ENCODE measurements around the gene SLX9. TPM values are rescaled to one million over a fixed set of nuclear protein-coding genes. Genes with fewer than 3 reads are reported as not detected.

The SLX9 gene, protein sequence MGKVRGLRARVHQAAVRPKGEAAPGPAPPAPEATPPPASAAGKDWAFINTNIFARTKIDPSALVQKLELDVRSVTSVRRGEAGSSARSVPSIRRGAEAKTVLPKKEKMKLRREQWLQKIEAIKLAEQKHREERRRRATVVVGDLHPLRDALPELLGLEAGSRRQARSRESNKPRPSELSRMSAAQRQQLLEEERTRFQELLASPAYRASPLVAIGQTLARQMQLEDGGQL
- total RNA-seq (10 to 100 TPM in 1 of 2 donors, 1 to 10 TPM in 1; 7.0 to 14.9 TPM), polyA plus RNA-seq (ENCODE audit: insufficient read length in 2 of 2) (10 to 100 TPM; 22.6 to 25.7 TPM)
- long read RNA-seq, donor 1, transcript FAM207A-201 (6 exons, 927 nt): major isoform, 6 of 10 reads
- long read RNA-seq, donor 1, partial matches to known transcripts: 0 of 10 reads
- long read RNA-seq, donor 1, other reads (novel, unspliced or antisense): 0 of 10 reads
- long read RNA-seq, donor 2, partial matches to known transcripts: 0 of 3 reads
- long read RNA-seq, donor 2, other reads (novel, unspliced or antisense): 0 of 3 reads
- long read RNA-seq, donor 3, partial matches to known transcripts: 0 of 2 reads
- long read RNA-seq, donor 3, other reads (novel, unspliced or antisense): 0 of 2 reads
- long read RNA-seq, donor 4, transcript FAM207A-202 (6 exons, 880 nt): major isoform, 9 of 12 reads
- long read RNA-seq, donor 4, partial matches to known transcripts: 0 of 12 reads
- long read RNA-seq, donor 4, other reads (novel, unspliced or antisense): 0 of 12 reads

DNA sequence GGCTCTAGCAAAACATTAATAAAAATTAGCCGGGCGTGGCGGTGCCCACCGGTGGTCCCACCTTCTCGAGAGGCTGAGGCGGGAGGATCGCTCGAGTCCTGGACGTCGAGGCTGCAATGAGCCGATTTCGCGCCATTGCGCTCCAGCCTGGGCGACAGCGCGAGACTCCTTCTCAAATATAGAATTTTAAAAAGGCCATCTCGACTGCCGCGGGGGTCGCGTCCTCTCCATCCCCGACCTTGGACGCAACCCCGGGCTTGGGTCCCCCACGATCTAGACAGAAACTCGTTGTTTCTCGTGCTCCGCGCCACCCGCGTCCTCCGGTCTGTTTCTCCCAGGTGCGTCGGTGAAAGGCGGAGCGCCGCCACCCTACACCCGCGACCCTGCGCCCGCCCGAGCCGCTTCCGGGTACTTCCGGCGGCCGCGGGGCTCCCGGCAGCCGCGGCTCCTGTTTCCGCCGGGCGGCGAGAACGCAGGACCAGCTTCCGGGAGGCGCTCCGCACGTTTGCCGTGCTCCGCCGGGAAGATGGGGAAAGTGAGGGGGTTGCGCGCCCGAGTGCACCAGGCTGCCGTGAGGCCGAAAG is at the start of gene SLX9:
TSS of gene SLX9 (plus strand) at position 498 of the 584 bp plus-strand sequence. CDS start at position 527, 29 bp downstream.
- no peak within 1 kb of the TSS for H3K27ac ChIP-seq (ENCODE audit: low read depth, low read length)
- H3K9me3 ChIP-seq (ENCODE audit: control insufficient read depth, insufficient read depth, low read length): no peaks in the 10 kb centered on the region
- H3K4me3 ChIP-seq (ENCODE audit: low read depth, low read length): peak within 1 kb of the TSS; percentile 79
- 3% methylated on average over 69 of the region's 69 CpGs for WGBS (ENCODE audit: insufficient coverage)
- DNase-seq (ENCODE audit: low read depth in 4 of 6, low spot score in 6 of 6): peak; percentile 28 to 94 (median 68)
- H3K36me3 ChIP-seq (ENCODE audit: control insufficient read depth, insufficient read depth, low read length): peaks cover 37% of the 10 kb centered on the region
- peaks cover 18% of the 10 kb centered on the region for H3K4me1 ChIP-seq (ENCODE audit: control insufficient read depth, insufficient read depth, low read length)
- peaks cover 2% of the 10 kb centered on the region for H3K27me3 ChIP-seq (ENCODE audit: control insufficient read depth, insufficient read depth, low read length)

DNA sequence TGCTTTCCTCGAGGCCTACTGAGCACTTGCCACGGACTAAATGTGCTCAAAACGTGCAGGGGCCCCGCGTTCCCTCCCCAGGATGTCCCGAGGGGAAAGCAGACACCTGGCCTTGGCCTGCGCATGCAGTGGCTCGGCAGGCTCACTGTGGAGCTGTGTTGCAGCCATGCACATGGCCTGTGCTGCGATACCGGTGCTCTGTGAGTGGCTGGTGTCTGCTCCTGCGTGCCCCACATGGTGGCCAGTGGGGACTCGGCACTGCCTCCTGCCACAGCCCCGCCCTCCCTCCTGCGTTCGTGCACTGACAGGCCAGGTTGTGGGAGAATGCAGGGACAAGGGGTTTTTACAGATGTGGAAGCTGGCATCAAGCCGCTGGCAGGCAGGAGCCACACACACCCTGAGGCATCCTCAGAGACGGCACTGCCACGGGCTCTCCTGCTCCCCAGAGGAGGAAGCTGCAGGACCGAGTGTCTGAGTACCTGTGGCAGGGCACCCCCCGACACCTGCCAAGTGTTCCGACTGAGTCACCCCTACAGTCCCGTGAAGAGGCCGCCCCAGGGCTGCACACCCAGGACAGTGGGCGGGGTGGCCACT is 49.4 kb upstream of the SLX9 start:
- H3K27me3 ChIP-seq (ENCODE audit: control insufficient read depth, insufficient read depth, low read length): no peaks in the 10 kb centered on the region
- no peaks in the 10 kb centered on the region for H3K9me3 ChIP-seq (ENCODE audit: control insufficient read depth, insufficient read depth, low read length)
- no peaks in the 10 kb centered on the region for H3K36me3 ChIP-seq (ENCODE audit: control insufficient read depth, insufficient read depth, low read length)
- no peak overlapping the region for H3K27ac ChIP-seq (ENCODE audit: low read depth, low read length)
- H3K4me1 ChIP-seq (ENCODE audit: control insufficient read depth, insufficient read depth, low read length): peaks cover 2% of the 10 kb centered on the region
- WGBS (ENCODE audit: insufficient coverage): 83% methylated on average over 22 of the region's 24 CpGs
- no peak overlapping the region for H3K4me3 ChIP-seq (ENCODE audit: low read depth, low read length)
- DNase-seq (ENCODE audit: low read depth in 4 of 6, low spot score in 6 of 6): no peak

DNA sequence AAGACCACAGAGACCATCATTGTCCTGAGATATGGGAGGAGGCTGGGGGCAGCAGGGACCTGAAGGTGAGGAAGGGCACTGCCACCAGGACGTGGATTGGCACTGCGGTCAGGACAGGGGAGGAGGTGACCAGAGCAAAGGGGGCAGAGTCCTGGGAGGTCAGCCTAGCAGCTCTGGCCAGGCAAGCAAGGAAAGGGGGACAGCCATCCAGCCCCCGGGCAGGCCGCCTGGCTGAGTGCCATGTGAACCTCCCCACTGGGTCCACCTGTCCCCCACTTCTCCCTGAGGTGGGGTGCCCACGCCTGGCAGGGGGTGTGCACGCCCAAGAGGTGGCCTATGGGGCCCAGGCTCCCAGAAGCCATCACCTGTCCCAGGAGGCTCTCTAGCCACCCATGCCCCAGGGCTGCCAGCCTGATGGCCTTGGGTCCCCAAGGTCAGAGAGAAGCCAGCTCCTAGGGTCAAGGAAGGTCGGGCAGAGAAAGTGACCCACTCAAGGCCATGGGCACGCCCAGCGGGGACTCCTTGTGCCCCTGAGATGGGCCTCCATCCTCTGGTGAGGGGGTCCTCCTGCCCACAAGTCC is 48.8 kb upstream of the SLX9 start:
- Histone ChIP-seq H3K27ac (ENCODE audit: low read depth, low read length) (no peak overlapping the region), H3K4me3 (ENCODE audit: low read depth, low read length) (no peak overlapping the region), H3K36me3 (ENCODE audit: control insufficient read depth, insufficient read depth, low read length) (no peaks in the 10 kb centered on the region), H3K27me3 (ENCODE audit: control insufficient read depth, insufficient read depth, low read length) (no peaks in the 10 kb centered on the region), H3K9me3 (ENCODE audit: control insufficient read depth, insufficient read depth, low read length) (no peaks in the 10 kb centered on the region), H3K4me1 (ENCODE audit: control insufficient read depth, insufficient read depth, low read length) (peaks cover 2% of the 10 kb centered on the region)
- WGBS (ENCODE audit: insufficient coverage): 85% methylated on average over 9 of the region's 9 CpGs
- no peak for DNase-seq (ENCODE audit: low read depth in 4 of 6, low spot score in 6 of 6)

DNA sequence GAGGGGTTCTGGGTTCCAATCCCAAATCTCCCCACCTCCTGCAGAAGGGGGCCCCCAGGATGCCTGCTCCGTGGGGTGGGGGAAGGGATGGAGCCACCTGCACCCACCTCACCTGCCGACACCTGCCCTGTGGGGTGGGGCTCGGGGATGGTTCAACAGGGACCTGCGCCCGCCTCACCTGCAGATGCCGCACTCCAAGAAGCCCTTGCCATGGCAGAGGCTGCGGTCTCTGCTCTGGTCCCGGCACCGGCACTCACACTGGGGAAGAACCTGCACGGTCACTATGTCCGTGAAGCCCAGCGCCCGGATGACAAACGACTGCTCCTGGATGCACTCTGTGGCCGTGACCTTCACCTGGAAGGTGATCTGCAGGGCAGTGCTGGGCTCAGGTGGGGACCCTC is 48.2 kb upstream of the SLX9 start:
- Histone ChIP-seq H3K4me3 (ENCODE audit: low read depth, low read length) (no peak overlapping the region), H3K9me3 (ENCODE audit: control insufficient read depth, insufficient read depth, low read length) (no peaks in the 10 kb centered on the region), H3K27ac (ENCODE audit: low read depth, low read length) (no peak overlapping the region), H3K36me3 (ENCODE audit: control insufficient read depth, insufficient read depth, low read length) (no peaks in the 10 kb centered on the region), H3K4me1 (ENCODE audit: control insufficient read depth, insufficient read depth, low read length) (peaks cover 2% of the 10 kb centered on the region), H3K27me3 (ENCODE audit: control insufficient read depth, insufficient read depth, low read length) (no peaks in the 10 kb centered on the region)
- 87% methylated on average over 13 of the region's 15 CpGs for WGBS (ENCODE audit: insufficient coverage)
- DNase-seq (ENCODE audit: low read depth in 4 of 6, low spot score in 6 of 6): no peak

DNA sequence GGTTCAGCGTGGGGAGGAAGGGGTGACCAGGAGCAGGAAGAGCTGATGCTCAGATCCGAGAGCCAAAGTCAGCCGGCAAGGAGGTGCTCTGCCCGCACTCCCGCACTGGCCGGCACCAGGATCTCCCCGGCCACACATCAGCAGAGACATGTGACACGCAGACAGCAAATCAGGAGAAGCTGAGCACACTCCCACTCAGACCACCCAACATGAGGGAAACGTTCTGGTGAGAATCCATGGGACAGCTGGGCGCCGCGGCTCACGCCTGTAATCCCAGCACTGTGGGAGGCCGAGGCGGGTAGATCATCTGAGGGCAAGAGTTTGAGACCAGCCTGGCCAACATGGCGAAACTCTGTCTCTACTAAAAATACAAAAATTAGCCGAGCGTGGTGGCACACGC is 47.7 kb upstream of the SLX9 start:
- Histone ChIP-seq H3K4me1 (ENCODE audit: control insufficient read depth, insufficient read depth, low read length) (peaks cover 2% of the 10 kb centered on the region), H3K9me3 (ENCODE audit: control insufficient read depth, insufficient read depth, low read length) (no peaks in the 10 kb centered on the region), H3K27ac (ENCODE audit: low read depth, low read length) (no peak overlapping the region), H3K36me3 (ENCODE audit: control insufficient read depth, insufficient read depth, low read length) (no peaks in the 10 kb centered on the region), H3K4me3 (ENCODE audit: low read depth, low read length) (no peak overlapping the region), H3K27me3 (ENCODE audit: control insufficient read depth, insufficient read depth, low read length) (no peaks in the 10 kb centered on the region)
- no peak for DNase-seq (ENCODE audit: low read depth in 4 of 6, low spot score in 6 of 6)
- WGBS (ENCODE audit: insufficient coverage): 55% methylated on average over 13 of the region's 19 CpGs

DNA sequence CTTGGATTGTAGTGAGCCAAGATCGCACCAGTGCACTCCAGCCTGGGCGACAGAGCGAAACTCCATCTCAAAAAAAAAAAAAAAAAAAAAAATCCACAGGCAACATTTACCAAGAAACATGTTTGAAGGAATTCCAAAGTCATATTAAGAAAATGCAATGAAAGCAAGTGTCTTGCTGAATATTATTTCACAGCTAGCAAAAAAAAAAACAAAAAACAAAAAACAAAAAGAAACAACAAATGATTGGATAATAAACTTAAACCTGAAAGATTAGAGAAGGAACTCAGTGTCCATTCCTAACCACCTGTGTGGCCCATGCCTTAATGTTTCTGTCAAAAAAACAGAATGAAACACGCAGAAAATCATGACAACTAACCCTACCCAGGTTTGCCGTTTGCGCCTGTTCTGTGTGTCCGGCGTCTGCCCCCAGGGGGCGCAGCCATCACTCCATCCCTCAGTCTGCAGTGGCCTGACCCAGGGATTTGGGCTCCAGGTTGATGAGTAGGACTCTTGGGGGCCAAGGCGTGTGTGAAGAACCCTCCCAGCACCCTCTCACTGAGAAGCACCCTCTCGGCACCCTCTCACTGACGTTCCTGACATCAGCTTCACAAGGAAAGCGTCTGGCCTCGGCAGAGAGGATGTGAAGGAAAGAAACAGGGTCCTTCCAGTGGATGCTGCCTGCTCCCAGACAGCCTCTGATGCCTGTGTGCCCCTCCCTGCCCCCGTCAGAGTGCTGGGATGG is 47.1 kb upstream of the SLX9 start:
- Histone ChIP-seq H3K4me3 (ENCODE audit: low read depth, low read length) (no peak overlapping the region), H3K4me1 (ENCODE audit: control insufficient read depth, insufficient read depth, low read length) (peaks cover 2% of the 10 kb centered on the region), H3K27me3 (ENCODE audit: control insufficient read depth, insufficient read depth, low read length) (no peaks in the 10 kb centered on the region), H3K27ac (ENCODE audit: low read depth, low read length) (no peak overlapping the region), H3K9me3 (ENCODE audit: control insufficient read depth, insufficient read depth, low read length) (no peaks in the 10 kb centered on the region), H3K36me3 (ENCODE audit: control insufficient read depth, insufficient read depth, low read length) (no peaks in the 10 kb centered on the region)
- peak in 2 of 6 donors; percentile 56 to 59 for DNase-seq (ENCODE audit: low read depth in 4 of 6, low spot score in 6 of 6)
- 31% methylated on average over 8 of the region's 15 CpGs for WGBS (ENCODE audit: insufficient coverage)

DNA sequence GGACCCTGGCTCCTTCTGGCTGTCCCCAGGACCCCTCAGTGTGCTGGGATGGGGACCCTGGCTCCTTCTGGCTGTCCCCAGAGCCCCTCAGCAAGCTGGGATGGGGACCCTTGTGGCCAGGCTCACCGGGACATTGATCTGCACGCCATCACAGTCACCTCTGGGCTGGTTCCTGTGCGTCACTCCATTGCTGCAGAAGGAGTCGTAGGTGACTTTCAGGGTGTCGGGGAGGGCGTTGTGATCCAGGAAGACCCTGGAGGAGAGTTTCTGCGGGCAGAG is 46.6 kb upstream of the SLX9 start:
- no peak for DNase-seq (ENCODE audit: low read depth in 4 of 6, low spot score in 6 of 6)
- Histone ChIP-seq H3K36me3 (ENCODE audit: control insufficient read depth, insufficient read depth, low read length) (no peaks in the 10 kb centered on the region), H3K4me1 (ENCODE audit: control insufficient read depth, insufficient read depth, low read length) (peaks cover 2% of the 10 kb centered on the region), H3K27me3 (ENCODE audit: control insufficient read depth, insufficient read depth, low read length) (no peaks in the 10 kb centered on the region), H3K4me3 (ENCODE audit: low read depth, low read length) (no peak overlapping the region), H3K27ac (ENCODE audit: low read depth, low read length) (no peak overlapping the region), H3K9me3 (ENCODE audit: control insufficient read depth, insufficient read depth, low read length) (no peaks in the 10 kb centered on the region)
- WGBS (ENCODE audit: insufficient coverage): 91% methylated on average over 7 of the region's 7 CpGs

DNA sequence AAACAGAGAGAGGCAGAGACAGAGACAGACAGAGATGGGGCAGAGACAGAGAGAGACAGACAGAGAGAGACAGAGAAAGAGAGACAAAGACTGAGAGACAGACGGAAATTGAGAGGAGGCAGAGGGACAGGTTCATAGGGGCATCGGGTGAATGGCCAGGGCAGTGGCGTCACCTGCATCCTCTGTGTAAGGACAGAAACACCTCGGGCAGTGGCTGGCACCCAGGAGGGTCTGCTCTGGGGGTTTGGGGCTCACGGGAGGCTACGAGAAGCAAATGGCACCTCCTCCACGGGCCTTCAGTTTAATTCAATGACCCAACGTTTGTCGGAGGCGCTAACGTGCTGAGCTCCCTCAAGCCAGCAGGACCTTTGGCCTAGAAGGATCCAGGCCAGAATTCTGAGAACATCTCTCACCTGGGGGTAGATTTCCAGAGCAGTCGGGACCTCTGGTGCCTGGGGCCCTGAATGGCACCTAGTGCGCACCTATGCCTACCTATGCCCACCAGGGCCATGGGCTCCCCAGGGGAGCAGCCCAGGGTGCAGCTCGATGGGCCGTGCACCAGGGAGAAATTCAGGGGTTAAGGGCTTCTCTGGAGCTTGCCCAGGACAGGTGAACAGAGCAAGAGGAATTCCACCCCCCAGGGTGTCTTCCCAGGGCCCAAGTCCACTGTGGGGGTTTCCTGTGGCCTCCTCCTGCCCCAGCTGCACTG is 45.7 kb upstream of the SLX9 start:
- no peaks in the 10 kb centered on the region for H3K27me3 ChIP-seq (ENCODE audit: control insufficient read depth, insufficient read depth, low read length)
- peaks cover 2% of the 10 kb centered on the region for H3K4me1 ChIP-seq (ENCODE audit: control insufficient read depth, insufficient read depth, low read length)
- no peak overlapping the region for H3K4me3 ChIP-seq (ENCODE audit: low read depth, low read length)
- H3K36me3 ChIP-seq (ENCODE audit: control insufficient read depth, insufficient read depth, low read length): no peaks in the 10 kb centered on the region
- 84% methylated on average over 14 of the region's 15 CpGs for WGBS (ENCODE audit: insufficient coverage)
- no peaks in the 10 kb centered on the region for H3K9me3 ChIP-seq (ENCODE audit: control insufficient read depth, insufficient read depth, low read length)
- H3K27ac ChIP-seq (ENCODE audit: low read depth, low read length): no peak overlapping the region
- no peak for DNase-seq (ENCODE audit: low read depth in 4 of 6, low spot score in 6 of 6)

All from spinal cord (tissue), 10 donors.